Myocyte (in vitro differentiated cells): ENCODE results near the gene STIM2. TPM values are rescaled to one million over a fixed set of nuclear protein-coding genes. Genes with fewer than 3 reads are reported as not detected.
A peak's percentile ranks its signal among the peaks of the same experiment; 100 is the strongest.
"Not testable (repeated sequence)": the region's sequence is repeated elsewhere in the genome, so short reads cannot be mapped to it uniquely, and the experiment has no call there.

Experiments
- DNase-seq: peaks from one replicate; pipeline ENCODE4 v3.0.0-alpha.2; 2012; ENCODE audit warnings: low read depth
- total RNA-seq: library from RNA; depleted of rRNA; stranded (reverse); fragments of >200 nt; gene quantifications from 2 replicates; pipeline ENCODE4 v1.2.3, GENCODE V29; 2014

The STIM2 gene
- total RNA-seq, 1 donor from 2014 or later = 49.1 TPM

DNA sequence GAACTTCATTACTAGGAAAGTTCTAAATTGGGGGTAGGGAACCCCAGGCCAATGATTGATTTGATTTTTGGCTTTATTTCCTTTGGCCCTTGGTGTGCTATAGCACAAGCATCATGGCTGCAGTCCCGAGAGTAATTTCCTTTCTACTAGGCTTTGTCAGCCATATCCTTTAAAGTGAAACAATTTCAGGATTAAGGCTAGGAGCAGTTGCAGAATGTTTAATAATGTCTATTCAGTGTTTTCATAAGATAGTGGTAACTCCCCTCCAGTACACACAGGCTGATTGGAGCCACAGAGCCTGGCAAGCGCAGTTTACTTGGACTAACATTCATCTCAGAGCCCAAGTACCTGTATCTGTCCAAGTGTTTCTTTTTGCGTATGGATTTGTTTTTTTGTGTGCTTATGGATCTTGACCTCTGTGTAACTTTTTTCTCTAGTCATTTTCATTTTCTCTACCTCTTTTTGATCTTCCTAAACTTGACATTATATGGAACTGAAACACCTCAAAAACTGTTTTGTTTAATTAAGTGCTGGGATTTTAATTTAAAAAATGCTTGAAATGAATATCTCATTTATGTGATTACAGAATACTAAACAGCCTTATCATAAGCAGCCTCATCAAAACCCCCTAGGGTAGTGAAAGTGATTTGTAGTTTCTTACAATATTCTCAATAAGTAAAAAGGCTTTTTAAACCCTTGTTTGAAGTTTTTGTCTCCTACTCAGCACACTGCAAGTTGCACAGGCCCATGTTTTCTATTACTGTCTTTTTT is 7.5 kb downstream of the STIM2 start:
- no peak for DNase-seq

DNA sequence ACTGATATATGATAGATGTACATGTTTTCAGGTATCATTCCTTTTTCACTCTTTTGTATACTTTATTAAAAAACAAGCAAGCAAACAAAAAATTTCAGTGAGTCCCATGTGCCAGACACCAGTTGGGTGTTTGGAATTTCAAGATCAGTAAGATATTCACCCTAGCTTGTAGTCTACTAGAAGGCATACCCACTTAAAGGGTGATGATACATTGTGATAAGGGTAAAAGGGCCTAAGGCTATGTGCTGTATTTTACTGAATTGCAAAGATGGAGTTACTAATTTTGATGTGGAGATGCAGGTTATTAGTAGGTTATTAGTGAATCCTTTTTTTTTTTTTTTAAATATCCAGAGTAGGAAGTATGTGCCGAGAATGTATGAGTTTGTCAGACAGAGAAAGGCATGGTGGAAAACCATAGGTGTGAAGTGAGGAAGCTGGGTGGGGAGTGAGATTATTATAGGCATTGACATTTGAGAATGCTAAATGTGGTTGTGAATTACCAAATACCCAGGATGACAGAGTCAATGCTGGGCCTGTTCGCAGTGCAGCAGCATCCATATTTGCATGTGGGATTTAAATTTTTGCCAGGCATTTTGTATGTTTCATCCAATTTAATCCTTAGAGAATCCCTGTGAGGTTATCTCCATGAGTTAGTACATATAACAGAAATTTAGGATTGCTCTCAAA is 10.1 kb downstream of the STIM2 start:
- DNase-seq = no peak

DNA sequence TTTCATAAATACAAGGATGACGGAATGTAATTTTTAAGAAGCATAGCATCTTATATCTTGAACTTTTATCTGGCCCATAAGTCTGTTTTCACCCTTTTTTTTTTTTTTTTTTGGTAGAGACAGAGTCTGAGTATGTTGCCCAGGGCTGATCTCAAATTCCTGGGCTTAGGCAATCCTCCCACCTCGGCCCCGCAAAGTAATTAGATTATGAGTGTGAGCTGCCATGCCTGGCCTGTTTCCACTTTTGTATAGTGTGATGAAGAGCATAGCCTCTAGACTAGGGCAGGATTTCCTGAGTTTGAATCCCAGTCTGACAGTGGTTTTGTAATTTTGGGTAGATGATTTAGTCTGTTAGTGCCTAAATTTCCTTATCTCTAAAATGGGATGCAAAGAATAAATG is 11.0 kb downstream of the STIM2 start:
- DNase-seq = no peak

DNA sequence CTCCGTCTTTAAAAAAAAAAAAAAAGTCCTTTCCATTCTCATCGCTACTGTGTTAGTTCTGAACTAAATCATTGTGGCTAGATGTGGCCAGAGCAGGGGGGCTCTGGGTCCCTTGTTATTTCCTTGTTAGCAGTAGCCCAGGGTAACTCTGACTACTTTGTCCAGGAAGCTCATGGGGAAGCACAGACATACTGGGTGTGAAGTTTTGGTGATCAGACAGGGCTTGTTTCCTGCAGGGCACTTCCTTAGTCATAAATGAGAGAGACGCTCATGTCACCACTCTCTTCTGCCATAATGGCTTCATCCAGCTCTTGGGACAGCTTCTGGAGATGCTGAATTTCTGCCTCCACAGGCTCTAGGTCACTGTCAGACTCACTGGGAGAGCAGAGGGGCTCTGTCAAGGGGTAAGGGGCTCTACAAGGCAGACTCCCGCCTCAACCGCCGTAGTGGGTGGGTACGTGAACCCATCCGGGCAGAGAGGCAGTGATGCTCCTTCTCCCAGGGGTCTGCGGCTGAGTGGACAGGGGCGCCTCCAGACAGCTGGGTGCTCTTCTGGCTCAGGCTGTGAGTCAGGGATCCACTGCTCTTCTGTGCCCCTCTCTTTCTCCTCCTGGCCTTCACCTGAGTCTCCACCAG is 12.9 kb downstream of the STIM2 start:
- DNase-seq = no peak

DNA sequence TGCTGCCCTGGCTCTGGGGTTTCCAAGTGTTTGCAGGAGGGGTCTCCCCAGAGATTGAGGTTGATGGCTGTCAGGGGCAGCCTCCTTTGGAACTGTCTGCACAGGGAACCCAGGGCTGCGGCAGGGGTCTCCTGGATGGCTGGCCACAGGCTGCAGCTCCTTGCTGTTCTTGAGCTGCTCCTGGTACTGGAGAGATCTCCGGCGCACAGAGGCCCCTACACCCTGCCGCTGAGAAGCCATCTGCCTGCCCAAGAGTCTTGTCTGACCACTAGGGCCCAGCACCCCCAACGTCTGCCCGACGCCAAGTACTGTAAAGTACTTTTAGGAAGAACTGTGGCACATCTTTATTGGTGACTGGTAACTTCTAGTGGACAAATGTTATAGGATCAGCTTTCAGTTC is 13.5 kb downstream of the STIM2 start:
- DNase-seq = no peak

DNA sequence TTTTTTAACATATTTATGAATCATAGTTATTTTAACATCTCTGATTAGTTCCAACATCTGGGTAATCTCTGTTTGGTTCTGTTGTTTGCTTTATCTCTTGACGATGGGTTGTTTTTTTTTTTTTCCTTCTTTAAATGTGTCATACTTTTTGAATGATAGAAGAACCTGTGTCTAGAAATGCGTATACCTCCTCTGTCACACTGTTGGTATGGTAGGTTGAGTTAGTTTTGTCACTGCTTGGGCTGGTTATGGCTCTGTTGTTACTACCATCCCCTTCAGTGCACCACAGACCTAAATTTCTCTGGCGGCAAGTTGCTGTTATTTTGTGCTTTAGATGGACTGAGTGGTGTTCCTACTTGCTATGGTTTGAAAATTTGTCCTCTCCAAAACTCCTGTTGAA is 16.8 kb downstream of the STIM2 start:
- no peak for DNase-seq

DNA sequence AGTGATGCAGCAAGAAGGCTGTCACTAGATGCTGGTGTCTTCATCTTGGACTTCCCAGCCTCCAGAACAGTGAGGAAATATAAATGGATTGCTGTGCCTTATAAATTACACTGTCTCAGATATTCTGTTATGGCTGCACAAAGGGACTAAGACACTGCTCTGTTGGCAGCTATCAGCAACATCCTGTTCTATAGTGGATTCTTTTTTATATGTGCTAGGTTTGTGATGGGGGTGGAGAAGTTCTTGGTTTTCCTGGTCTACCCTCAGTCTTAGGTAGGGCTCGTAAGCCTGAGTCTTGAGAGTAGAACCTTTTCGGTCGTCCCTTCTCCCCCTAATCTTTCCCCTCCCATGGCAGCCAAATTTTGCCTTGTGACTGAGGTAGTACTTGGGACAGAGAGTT is 17.3 kb downstream of the STIM2 start:
- DNase-seq = no peak

DNA sequence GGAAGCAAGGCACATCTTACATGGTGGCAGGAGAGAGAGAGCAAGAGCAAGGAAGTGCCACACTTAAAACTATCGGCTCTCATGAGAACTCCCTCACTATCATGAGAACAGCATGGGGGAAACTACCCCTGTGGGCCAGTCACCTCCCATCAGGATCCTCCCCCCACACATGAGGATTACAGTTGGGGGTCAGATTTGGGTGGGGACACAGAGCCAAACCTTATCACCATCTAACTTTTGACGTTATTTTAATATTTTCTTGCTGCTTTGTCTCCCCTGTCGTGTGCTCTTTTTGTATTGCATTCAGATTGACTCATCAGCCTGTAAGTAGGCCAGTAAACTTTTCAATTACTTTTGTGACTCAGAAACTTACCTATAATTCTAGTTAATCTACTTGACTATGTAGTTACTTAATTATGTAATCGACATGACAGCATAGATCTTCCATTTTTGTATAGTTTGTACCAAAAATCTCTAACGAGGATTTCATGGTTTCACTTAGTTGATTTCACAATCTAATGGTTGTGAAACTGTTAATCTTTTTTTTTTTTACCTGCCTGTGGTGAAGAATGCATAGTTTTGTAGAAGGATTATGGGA is 18.3 kb downstream of the STIM2 start:
- no peak for DNase-seq

DNA sequence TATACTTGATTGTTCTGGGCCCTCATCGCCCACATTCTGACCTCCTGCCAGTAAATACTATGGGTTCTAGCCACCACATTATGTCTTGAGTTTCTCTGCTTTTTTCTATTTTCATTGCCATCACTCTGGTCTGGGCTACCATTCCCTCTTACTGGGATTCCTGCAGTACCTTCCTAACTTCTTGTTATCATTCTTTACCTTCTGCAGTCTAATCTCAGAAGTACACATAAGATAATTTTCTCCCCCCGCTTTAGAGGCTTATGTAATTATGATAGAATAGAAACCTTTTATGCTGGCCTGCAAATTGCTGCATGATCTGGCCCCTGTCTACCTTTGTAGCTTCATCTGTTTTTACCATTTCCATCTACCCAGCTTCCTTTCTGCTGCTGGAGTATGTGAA is 19.2 kb downstream of the STIM2 start:
- DNase-seq = no peak

DNA sequence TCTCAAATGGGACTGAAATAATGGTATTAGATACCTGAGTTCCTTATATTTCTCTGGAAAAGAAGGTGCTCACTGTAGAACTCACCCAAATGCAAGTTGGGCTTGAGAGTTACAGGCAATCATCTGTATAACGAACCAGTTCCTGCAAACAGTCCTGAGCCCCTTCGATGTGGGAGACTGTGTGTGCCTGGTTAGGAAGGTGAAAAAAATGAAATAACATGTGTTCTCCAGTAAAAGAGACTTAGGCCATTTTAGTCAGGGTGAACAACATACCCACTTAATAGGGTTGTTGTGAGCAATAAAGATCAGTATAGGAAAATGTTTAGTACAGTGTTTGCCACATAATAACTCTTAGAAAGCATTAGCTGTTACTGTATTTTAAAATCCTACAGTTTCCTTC is 23.4 kb downstream of the STIM2 start:
- DNase-seq = no peak

DNA sequence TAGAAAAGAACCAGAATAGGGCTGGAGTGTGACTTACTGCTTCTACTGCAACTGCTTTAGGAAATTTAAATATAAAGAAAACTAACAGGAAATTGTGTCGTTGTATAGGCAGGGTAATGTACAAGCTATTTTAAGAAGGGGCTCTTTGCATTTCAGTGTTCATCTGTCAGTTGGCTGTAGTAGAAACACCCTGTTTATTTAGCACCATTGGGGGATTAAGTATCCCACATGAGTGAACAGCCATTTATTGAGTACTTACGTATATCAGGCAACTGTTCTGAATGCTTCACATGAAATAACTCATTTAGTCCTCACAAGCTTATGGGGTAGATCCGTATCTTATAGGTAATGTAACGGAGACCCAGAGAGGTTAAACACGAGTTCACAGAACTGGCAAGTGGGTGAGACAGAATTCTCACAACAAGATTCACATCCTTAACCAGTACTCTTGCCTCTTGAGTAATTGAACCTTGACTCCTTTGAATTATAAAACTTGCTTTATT is 23.9 kb downstream of the STIM2 start:
- no peak for DNase-seq

DNA sequence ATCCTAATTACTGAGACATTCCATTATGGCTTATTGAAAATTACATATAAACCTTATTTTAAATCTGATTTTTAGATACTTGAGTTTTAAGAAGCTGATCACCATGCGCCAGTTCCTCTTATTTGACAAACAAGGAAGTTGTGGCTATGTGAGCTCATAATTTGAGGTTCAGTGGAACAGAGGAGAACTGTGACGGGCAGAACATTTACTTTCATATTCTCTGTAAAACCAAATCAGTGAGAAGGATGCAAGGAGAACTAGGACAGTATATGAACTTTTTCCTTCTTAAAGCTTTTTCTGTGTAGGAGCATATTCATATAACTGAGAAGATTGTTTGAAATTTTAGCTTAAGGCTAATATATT is 25.3 kb downstream of the STIM2 start:
- no peak for DNase-seq

DNA sequence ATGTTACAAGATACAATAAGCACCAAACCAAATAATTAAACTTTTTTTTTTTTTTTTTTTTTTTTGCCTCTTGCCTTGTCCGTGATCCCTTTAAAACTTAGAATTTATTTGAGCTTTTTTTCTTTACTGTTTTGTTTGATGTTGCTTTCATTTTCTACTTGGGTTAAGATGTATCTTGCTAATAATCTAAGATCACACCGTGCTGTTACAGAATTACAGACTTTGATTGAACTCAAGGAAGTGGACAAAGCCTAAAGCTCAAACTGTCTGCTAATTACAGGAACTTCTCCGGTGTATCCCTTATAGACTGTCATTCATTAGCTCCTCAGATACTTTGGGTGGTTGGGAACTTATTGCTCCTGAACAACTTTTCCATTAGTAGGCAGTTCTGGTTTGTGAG is 26.5 kb downstream of the STIM2 start:
- DNase-seq = no peak

DNA sequence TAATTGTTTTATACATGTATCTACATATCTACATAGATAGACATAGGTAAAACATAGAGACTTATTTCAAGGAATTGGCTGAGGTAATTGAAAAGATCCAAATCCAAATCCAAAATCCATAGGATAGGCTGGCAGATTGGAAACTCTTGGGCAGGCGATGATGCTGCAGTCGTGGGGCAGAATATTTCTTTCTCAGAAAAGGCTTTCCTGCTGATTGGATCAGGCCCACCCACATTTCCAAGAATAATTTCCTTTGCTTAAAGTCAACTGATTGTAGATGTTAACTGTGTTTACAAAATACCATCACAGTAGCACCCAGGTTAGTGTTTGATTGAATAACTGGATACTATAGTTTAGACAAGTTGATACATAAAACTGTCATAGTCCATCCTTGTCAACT is 27.2 kb downstream of the STIM2 start:
- no peak for DNase-seq

DNA sequence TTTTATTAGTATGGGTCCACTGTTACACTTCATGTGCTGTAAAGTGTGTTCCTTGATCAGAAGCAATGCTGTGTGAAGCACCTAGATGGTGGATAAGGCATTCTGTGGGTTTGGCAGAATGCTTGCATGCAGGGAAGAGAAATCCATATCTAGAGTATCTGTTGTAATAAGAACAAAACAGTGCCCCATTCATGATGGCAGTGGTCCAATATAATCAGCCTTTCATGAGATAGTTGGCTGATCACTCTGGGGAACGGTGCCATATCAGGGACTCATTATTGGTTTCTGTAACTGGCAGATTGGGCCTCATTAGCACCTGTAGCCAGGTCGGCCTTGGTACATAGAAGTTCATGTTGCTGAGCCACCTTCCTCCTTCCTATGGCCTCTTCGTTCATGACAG is 28.7 kb downstream of the STIM2 start:
- no peak for DNase-seq

DNA sequence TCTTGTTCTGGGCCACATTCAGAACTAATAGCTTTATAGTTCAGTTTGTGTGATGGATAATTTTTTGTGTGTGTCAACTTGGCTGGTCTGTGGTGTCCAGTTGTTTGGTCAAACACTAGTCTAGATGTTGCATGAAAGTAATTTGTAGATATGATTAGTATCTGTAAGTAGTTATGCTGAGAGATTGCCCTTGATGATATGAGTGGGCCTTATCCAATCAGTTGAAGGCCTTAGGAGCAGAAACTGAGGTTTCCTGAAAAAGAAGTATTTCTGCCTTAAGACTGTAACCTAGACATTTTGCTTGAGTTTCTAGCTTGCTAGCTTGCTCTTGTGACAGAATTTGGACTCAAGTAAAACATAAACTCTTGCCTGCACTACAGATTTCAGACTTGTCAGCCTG is 30.4 kb downstream of the STIM2 start:
- DNase-seq = no peak

DNA sequence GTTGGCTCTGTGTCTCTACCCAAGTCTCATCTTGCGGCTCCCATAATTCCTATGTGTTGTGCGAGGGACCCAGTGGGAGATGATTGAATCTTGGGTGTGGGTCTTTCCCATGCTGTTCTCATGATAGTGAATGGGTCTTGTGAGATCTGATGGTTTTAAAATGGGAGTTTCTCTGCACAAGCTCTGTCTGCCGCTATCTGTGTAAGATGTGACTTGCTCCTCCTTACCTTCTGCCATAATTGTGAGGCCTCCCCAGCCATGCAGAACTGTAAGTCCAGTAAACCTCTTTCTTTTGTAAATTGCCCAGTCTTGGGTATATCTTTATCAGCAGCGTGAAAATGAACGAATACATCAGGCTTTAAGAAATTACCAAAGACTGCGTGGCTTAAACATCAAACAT is 31.2 kb downstream of the STIM2 start:
- no peak for DNase-seq

DNA sequence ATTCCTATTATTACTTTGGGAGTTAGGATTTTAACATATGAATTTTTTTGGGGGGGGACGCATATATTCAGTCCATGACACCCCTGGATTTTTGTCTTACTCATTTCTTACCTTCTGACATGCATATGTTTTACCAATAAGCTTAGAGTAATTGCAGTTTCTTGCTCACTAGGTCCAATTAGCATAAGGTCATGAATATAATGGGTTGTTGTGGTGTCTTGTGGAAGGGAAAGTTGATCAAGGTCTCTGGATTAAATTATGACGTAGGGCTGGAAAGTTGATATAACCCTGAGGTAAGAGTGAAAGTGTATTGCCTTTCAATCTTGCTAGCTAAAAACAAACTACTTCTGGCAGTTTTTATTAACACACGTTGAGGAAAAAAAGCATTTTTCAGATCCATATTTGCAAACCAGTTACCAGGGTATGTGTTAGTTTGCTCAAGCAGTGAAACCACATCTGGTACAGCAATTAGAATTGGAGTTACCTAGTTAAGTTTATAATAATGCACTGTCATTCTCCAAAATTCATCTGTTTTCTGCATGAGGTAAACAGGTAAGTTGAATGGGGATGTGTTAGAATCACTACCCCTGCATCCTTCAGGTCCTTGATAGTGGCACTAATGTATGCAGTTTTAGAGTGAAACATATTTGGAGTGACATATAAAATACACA is 32.0 kb downstream of the STIM2 start:
- DNase-seq = no peak

DNA sequence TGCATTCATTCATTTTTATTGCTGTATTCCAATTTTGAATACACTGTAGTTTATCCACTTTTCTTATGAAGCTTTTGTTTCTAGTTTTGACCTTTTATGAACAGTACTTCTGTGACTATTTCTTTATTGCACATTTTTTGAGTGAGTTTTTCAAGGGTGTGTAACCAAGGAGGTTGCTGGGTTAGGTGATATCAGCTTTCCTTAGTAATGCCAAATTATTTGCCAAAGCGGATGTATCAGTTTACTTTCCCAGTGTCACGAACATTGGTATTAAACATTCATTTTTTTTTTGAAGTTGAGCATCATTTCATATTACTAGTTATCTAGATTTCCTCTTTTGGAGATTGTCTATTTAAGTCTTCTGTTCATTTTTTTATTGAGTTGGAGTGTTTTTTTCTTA is 32.9 kb downstream of the STIM2 start:
- DNase-seq = peak; percentile 49

DNA sequence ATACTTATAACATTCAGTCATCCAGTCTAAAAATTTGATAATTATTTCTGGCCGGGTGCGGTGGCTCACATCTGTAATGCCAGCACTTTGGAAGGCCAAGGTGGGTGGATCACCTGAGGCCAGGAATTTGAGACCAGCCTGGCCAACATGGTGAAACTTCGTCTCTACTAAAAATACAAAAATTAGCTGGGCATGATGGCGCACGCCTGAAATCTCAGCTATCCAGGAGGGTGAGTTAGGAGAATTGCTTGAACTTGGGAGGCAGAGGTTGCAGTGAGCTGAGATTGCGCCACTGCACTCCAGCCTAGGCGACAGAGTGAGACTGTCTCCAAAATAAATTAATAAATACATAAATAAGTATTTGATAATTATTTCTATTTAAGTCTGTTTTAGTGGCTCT is 34.2 kb downstream of the STIM2 start:
- not testable (repeated sequence) for DNase-seq

DNA sequence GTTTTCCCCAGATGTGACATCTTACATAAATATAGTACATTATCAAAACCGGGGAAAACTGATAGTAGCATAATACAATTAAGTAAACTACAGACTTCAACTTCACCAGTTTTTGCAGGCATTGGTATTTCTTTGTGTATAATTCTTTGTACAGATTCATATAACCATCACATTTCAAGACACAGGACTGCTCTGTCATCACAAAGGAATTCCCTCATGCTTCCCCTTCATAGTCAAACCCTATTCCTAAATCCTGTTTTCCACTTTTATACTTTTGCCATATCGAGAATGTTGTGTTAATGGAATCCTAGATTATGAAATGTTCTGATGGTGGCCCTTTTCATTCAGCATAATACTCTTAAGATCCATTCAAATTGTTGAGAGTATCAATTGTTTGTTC is 36.0 kb downstream of the STIM2 start:
- DNase-seq = peak; percentile 31

DNA sequence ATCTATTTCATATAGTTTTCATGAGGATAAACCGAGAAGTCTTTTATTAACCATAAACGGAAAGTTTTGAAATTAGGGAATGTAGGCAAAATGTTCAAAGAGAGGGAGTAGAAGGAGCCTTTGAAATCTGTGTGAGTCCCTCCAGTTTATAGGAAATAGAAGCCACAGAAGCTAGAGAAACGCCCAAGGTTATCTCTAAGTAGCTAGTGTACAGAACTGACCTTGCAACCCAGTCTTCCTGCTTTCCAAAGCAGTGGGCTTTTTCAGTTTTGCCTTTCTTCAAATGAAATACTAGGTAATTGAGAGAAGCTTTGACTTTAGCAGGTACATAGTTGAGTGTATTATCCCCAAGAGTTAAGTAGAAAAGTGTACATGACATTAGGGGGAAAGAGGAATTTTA is 39.4 kb downstream of the STIM2 start:
- no peak for DNase-seq
